ENCODE data around the gene CACTIN.

Gene CACTIN

DNA sequence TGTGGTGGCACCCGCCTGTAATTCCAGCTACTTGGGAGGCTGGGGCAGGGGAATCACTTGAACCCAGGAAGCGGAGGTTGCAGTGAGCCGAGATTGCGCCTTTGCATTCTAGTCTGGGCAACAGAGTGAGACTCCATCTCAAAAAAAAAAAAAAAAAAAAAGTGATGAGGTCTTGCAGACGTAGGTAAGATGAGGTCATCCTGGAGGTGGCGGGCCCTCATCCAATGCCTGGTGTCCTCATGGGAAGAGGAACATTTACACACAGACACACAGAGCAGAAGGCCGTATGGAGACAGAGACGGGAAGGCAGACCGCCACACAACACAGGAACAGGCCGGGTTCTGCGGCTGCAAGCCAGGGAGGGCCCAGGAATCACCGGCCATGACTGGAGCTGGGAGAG lies 4.4 kb downstream of the CACTIN start:
- no peak for DNase-seq

DNA sequence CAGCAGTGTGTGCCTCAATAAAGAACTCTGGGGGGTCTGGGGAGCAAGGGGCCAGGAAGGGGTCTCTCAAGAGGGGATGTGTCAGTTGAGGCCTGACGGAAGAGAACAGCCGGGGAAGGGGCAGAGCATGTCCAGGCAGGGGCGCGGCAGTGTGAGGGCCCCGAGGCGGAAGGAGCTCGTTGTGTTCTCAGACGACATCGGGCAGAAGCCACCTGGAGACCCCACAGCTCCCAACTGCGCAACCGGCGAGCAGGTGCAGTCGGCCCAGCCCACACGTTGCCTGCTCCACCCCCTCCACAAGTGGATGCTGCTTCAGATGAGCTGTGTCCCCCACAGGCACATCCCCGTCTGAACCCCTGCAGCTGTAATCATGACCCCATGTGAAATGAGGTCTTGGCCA lies 4.9 kb downstream of the CACTIN start:
- DNase-seq = no peak

DNA sequence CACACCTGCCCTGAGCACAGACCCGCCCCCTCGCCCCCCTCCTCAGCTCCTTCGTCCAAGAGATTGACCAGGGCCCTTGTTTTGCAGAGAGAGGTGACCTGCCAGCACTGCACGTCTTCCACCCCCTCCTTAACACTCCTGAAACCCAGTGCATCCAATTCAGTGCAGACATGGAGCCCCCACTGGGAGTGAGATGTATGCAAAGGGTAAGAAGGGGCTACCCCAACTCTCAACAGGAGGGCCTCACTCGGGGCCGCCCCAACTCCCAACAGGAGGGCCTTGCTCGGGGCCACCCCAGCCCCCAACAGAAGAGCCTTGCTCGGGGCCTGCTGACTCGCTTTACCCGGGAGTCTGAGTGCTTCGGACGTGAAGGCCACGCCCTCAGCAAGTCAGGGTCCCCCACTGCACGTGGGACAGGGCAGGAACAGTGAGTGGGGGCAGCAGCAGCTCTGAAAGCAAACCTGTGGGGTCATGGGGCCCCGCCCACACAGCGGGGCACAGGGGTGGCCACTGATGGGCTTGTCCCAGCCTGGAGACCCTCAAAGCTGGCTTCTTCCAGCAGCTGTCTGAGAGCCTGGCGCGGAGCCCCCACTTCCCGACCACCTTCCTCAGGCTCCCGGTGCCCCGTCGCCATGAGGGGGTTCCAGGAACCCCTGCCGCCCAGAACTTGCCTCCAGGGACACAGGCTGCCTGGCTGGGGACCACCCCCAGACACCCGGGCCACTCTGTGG lies 5.6 kb downstream of the CACTIN start:
- DNase-seq = no peak

DNA sequence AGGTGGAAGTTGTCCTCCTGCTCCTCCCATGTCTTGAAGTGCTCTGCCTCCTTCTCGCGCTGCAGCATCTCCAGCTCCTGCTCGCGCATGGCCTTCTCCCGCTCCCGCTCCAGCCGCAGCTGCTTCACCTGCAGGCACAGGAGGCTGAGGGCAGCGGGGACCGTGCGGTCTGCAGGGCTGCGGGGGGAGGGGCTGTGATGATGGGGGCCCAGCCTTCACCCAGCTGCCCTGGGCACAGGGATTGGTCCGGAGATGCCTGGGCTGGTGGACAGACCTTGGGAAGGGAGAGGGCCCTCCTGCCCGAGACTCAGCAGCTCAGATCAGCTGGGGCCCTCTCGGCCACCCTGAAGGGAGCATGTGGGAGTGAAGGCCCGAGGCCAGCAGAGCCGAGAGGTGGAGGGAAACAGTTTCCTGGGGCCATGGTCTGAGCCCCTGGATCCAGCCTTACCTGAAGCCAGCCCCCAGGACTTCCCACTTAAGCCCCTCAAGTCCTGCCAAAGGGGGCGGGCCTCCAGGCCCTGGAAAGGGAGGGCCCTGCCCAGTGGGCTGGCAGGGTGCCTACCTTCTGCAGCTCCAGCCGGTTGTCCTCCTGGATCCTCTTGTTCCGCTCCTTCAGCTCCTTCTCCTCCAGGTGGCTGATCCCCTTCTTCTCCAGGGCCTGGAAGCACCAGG lies 6.3 kb downstream of the CACTIN start:
- no peak for DNase-seq

DNA sequence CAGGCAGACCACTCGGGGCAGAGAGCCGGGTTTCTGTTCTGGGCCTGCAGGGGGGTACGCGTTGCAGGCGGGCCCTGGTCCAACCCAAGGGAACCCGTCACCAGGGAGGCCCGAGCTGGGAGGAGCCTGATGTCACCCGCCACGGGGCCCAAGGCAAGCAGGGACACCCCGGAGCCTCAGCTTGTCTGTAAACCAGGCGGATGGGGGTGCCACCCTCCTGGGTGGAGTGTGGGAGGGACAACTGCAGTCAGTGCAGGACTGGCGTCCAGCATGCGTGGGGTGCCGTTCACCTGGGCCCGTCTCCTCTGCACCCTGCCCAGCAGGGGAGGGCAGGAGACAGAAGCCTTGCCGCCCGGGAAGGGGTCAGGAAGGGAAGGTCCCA lies 7.0 kb downstream of the CACTIN start:
- no peak for DNase-seq

DNA sequence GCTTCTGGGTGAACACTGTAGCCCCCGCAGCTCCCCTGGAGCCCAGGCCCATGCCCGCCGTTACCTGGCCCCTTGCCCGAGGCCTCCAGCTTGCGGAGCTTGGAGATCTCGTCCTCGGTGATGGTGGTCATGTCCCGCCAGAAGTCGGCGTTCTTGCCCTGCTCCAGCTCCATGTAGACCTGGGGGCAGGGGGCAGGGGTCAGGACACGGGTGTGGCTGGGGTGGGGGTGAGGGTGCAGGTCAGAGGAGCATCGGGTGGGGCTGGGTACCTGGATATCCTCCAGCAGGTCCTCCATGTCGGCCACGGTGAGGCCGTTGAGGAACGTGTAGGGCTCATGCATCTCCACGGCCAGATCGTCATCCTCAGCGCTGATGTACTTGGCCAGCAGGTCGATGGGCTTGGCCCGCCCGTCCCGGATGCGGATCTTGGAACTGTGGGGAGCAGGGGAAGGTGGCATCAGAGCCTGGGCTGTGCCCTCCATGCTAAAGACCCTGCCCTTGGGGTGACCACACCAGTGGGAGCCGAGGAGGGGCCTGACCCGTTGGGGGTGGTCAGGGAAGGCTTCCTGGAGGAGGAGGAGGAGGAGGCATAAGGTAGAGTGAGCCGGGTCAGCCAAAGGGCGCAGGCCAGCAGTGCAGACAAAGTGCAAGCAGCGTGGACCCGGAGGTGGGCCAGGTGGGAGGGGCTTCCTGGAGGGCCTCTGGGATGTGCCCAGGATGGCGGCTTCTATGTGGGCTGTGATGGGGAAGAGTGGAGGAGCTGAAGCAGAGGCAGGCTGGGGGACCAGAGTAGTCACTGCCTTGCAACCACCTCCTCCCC lies 7.6 kb downstream of the CACTIN start:
- no peak for DNase-seq

DNA sequence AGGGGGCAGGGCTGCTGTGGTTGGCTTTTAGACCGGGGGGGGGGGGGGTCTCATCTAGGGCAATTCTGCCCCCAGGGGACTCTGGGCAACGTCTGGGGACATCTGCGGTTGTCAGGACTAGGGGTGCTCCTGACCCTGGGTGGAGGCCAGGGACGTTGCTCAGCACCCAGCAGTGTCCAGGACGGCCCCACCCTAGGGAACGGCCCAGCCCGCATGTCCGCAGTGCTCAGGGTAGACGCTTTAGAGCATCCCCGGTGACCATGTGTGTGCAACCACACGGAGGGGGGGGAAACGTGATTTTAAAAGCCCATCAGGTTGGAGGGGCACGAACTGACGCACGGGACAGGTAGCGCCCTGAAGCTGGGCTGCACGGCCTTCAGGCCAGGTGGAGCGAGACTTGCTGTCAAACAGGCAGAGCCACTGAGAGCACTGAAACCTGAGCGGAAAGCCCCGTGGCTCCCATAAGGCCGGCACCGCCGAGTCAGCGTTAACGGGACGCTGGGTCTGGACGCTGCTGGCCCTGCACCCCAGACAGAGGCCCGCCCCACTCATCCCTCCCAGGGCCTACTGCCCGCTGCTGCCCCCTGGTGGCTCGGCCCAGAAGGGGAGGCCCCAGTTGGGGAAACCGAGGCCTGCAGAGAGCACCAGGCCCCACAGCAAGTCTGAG lies 8.3 kb downstream of the CACTIN start:
- no peak for DNase-seq

DNA sequence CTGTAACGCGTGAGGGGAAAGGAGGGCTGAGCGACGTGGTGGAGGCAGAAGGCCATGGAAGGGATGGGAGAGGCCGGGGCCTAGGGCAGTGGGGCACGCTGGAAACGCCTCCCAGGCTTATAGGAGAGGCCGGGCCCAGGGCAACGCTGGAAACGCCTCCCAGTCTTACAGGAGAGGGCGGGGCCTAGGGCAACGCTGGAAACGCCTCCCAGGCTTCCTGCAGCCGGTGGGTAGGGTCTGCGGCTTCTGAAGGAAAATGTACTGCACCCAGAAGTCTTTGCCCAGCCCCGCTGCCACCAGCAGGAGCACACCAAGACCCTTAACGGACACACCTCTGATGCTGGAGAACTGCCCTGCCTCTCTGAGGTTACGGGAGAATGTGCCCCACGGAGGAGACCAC lies 9.1 kb downstream of the CACTIN start:
- DNase-seq = no peak

DNA sequence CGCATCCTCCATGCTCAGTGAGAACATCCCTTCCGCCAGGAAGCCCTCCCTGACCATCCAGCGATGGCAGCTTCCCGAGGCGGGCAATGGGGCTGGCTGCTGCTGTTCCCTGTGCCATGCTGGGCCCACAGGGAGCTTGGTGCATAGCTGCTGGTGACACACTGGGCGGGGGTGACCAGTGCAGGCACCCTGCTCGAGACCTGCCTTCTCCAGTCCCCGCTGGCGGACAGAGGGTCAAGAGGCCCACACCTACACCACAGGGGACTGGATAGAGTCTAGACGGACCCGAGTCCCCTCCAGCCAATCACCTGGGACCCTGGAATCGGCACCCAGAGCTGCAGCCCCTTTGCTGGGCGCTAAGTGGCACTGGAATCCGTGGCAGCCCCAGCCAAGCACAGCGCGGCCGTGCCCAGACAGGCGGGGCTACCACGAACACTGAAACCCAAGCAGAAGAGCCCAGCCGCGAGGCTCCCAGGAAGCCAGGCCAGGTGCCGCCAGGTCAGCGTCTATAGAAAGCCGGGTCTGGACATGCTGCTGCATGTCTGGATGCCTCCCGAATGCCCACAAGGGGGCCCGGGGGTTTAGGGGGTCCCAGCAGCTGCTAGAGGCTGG lies 11.0 kb downstream of the CACTIN start:
- DNase-seq = no peak

DNA sequence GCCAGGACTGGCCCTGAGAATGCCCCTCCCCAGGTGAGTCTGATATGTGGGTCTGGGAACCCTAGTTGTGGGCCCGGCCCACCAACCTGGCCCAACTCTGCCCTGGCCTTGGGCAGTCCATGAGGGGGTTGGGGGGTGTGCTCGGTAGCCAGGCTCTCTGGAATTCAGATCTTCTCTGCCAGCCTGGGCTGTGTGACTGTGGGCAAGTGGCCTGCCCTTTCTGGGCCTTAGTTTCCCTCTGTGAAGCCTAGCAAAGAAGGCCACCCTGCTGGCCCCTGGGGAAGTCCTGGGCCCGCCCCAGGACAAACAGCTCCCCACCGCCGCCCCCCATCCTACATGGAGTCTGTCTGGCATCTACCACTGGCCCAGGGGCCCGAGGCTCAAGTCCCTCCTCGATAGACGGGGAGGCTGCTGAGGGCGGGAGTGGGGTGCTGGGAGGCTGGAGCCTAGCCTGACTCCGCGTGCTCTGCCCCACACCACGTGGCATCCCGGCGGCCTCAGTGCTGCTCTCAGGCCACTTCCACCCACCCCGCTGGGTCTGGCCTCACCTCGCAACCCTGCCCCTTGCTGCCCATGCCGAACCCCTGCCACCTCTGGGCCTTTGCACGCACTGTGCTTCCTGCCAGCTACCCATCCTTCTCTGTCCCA lies 11.6 kb downstream of the CACTIN start:
- DNase-seq = no peak

DNA sequence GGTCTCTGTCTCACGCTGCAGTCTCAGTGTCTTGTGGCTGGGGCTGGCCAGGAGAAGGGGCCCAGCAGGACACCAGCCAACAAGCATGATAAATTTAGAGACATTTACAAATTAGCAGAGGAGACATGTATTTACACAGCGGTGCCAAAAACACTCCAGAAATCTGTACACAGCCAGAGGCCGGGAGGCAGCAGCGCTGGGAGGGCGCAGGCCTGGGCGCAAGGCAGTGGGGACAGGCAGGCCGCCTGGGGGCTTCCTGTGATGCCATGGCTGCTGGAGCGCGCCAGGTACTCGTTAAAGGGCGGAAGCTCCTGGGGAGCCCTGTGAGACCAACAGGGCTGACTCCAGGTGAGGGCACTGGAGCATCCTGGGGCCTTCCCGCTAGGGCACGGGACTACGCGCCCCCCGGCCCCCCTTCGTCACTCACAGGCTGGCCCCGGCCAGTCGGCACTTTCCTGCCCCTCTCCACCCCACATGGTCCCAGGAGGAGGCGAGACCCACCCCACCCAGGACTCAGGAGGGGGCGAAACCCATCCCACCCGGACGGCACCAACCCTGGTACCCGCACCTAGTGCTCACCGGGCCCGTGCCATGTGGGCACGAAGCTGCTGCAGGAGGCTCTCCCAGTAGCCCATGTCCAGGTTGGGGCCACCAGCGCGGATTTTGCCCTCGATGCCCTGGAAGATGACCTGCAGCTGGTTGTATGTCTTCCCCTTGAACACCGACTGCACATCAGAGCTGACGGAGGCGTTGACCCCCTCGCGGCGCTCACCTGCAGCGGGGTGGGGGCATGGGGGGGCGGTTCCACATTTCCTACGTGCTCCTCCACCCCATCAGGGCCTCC lies 12.6 kb downstream of the CACTIN start:
- no peak for DNase-seq

DNA sequence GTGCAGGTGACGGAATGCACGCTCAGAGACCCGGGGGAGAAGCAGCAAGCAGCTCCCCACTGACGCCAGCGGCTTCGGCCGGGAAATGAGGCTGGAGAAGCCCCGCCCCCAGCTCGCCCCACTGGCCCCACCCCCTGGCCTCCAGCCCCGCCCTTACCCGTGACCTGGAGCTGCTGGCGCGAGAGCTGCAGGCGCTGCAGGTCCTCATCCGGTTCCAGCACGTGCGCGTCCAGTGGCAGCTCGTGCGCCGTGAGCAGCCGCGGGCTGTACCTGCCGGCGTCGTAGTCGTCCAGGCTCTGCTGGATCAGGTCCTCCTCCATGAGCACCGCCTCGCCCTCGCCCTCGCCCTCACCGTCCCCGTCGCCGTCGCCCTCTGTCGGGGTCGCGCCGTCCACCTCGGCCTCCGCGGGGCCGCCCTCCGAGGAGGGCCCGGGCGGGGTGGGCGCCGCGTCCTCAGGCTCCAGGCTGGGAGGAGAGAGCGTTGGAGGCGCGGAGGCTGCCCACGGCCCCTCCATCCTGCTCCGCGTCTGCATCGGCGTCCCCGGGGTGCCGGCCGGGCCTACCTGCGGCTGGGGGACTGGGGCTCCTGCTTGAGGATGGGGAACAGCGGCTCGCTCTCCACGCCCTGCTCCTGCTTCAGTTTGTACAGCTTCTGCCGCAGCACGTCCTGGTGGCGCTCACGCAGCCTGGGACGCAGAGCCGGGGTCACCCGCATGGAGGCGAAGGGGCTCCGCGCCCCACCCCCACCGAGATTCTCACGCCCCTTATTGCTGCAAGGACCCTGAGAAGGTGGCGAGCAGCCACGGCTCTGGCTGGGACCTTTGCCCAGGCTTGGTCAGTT lies 13.5 kb downstream of the CACTIN start:
- no peak for DNase-seq

DNA sequence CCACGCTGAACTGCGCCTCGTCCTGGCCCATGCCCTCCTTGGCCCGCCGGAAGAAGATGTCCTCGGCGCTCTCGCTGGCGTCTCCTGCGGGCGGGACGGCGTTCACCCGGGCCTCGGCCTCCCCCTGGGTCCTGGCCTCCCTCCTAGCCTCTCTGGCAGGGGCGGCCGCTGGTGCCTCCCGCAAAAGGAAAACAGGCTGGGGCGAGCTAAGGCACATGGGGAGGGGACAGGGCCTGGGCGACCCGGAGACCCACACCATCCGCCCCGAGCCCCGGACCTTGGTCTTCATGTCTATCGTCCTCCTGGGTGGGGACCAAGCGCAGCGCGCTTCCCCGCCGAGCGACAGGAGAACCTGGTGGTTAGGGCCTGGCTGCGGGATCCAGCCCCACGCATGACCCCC lies 14.3 kb downstream of the CACTIN start:
- no peak for DNase-seq

DNA sequence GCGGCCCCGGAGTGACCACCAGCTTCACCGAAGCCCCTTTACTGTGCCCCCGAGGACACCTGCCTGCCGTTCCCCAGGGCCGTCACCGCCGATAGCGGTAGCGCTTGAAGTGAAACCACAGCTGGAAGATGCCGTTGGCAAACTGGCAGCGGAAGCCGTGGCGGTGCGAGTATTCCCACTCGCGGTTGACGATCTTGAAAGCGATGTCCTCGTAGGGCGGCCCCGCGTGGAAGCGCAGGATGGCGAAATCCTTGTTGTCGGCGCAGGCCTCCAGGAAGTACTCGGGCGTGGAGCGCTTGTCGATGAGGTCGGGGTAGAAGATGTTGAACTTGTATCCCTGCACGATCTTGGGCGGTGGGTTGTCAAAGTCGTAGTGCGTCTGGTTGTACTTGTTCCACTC lies 14.7 kb downstream of the CACTIN start:
- no peak for DNase-seq

DNA sequence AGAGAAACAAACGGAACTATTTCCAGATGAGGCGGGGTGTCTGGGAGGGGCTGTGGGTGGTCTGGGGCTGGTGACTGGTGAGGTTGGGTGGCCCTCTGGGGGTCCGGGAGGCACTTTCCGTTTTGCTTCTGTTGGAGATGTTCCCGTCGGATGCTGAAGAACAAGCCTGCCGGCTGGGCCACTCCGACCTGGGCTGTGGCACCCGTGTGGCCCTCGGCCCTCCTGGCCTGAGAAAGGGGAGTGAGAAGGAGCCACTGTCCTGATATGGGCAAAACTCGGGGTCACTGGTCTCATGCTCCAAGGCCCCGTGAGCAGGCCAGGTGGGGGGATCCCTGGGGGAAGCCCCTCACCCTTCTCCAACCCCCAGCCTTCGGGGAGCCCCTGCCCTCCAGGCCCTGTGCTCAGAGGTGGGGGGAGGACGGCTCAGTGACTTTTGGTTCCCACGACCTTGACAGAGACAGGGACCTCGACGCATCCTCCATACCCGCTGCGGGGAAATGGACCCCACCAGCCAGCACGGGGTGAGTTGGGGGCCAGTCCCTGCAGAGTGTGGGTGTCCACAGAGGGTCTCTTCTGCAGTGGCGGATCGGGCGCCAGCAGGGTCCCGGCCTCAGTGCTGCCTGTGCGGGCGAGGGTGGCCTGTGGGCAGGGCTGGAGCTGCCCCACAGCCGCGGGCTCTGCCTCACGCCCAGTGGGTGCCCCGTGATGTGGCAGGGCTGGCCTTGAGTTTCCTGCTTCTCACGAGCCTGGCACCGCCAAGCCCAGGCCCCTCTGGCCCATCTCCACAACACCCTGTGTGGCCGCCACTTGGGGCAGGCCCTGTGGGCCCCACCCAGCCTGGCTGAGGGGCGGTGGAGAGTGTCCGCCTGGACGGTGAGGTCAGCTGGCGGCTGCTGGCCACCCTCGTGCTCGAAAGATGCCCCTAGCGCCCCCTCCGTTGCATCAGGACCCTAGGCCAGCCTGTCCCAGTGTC lies 15.6 kb downstream of the CACTIN start:
- no peak for DNase-seq

DNA sequence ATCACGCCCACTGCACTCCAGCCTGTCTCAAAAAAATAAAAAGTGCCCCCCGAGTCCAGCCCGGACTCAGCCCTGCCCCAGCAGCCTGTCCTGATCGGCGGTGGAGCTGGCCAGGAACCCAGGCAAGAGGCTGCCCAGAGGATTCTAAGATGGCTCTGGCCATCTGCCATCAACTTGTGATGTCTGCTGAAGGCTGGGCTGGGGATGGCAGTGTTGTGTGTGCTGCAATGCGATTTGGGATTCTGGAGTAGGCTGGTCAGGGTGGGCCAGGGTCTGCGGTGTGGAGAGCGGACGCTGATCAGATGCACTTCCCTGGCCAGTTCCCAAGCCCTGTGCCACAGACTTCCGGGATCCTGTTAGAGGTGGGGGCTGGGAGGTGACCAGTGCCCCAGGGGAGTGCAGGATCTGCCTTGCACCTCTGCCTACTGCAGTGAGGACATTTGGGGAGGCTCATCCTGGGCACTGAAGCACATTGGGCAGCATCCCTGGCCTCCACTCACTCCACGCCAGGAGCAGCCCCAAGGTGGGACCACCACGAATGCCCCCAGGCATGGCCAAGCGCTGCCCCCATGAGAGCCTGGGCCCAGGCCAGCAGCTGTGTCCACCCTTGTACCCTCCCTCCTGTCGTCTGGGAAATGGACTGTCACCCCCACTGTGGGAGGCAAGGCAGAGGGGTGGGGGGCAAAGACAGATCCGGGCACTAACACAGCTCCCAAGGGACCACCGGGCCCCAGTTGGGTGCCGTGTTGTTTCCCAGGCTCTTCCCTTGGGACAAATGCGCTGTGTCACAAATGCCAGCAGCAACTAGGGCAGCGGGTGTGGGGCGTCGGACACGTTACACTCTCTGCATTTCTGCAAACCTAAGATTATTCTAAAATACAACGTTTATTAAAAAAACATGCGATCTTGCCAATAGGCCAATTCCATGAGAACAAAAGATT lies 16.5 kb downstream of the CACTIN start:
- no peak for DNase-seq

DNA sequence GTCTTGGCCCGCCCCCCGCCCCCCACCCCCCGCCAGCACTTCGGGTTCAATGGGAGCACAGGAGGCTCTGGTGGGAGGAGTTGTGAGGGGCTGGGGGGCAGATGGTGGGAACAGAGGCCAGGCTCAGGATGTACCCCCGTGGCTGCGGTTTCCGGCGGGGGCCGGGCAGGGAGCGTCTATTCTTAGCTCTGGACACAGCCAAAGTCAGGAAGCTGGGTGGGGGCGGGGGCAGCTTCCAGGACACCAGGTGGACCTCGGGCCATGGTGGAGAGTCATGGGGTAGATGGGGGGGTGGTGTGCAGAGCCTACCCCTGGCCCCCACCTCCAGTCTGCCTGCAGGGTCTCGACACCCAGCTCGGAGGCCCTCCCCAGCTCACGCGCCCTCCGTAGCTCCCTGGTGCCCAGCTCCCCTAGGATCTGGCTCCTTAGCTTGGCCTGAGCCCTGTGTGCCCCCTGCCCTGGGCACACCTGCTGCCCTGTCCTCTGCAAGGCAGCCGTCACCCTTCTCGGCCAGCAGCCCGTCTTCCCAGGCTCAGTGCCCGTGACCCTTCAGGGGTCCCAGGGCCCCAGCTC lies 17.8 kb downstream of the CACTIN start:
- DNase-seq = no peak

Data from SW 1271 (cell line).